H1 (cell line): ENCODE data around the gene MED12L. TPM values are rescaled to one million over a fixed set of nuclear protein-coding genes. Genes with fewer than 3 reads are reported as not detected.

Source experiments
- ATF3 ChIP-seq: IDR thresholded peaks from 2 replicates; pipeline ENCODE4 v1.6.1; 2011; ENCODE audit warnings: low read depth, mild to moderate bottlenecking, low read length; ENCODE audit not compliant: insufficient read depth
- EP300 ChIP-seq, 2 experiments: IDR thresholded peaks; 1 replicate in 1 of 2; 2 replicates in 1 of 2; pipeline ENCODE4 v1.6.1; 2011 to 2012; ENCODE audit warnings: low read depth in 2 of 2, low read length in 2 of 2, mild to moderate bottlenecking in 2 of 2, borderline replicate concordance in 1 of 2, inconsistent platforms in 1 of 2, moderate library complexity in 1 of 2
- KDM4A ChIP-seq: IDR thresholded peaks from one replicate; pipeline ENCODE4 v1.7.1; 2012; ENCODE audit warnings: low read depth, mild to moderate bottlenecking, moderate library complexity, low read length, inconsistent platforms; ENCODE audit not compliant: severe bottlenecking
- POLR2AphosphoS5 ChIP-seq: IDR thresholded peaks from 2 replicates; pipeline ENCODE4 v1.6.1; 2011; ENCODE audit warnings: low read depth, low read length
- TCF12 ChIP-seq: IDR thresholded peaks from 2 replicates; pipeline ENCODE4 v1.6.1; 2011; ENCODE audit warnings: low read depth, mild to moderate bottlenecking, low read length
- ZNF274 ChIP-seq: IDR thresholded peaks from 2 replicates; pipeline ENCODE4 v1.7.0; 2012; ENCODE audit warnings: low read length, borderline replicate concordance; ENCODE audit errors: extremely low read depth
- polyA plus RNA-seq, 7 experiments: library from polyadenylated mRNA; depleted of rRNA in 3 of 7; stranded (reverse) in 5 of 7; unstranded in 2 of 7; fragments of >200 nt in 5 of 7; fragments of 200-250 nt in 2 of 7; gene quantifications; 1 replicate in 5 of 7; 2 replicates in 1 of 7; 4 replicates in 1 of 7; pipeline versions ENCODE4 v1.2.1 to v1.2.3, GENCODE V29; 2011 to 2013; ENCODE audit warnings: missing spikeins in 2 of 7, mixed read lengths in 2 of 7
- total RNA-seq: library from RNA; stranded (reverse); fragmentation: NEBNext Ultra II Directional; extraction: Animal tissue kit (Norgen Biotek cat#: 25700); gene quantifications from 2 replicates; pipeline ENCODE4 v1.2.1, GENCODE V29; 2021

Gene MED12L
- total and polyA plus RNA-seq, 2 of the 8 experiments (the other 6 are each of a cell fraction or from before 2014, with no cell fraction given) = 3.6 to 26.2 TPM

- TF ChIP-seq ATF3 = no peak
- TF ChIP-seq ZNF274 = no peak
- no peak for TF ChIP-seq EP300 (IDR thresholded peaks at IDR 0.05; ENCODE audit: borderline replicate concordance in 1 of 2, low read depth in 2 of 2, low read length in 2 of 2)
- no peak for TF ChIP-seq POLR2AphosphoS5
- TF ChIP-seq TCF12 = no peak
- TF ChIP-seq KDM4A = no peak
Measured at GRCh38 chr3:151145713-151146070, 60.2 kb downstream of the MED12L start (continued).
